Smooth muscle cell (in vitro differentiated cells): ENCODE results near the gene LAMB4. TPM values are rescaled to one million over a fixed set of nuclear protein-coding genes. Genes with fewer than 3 reads are reported as not detected.
A peak's percentile ranks its signal among the peaks of the same experiment; 100 is the strongest.

Experiments used
- DNase-seq: peaks from one replicate; lab custom pipeline; 2025; ENCODE audit not compliant: unreplicated experiment; lab: John Stamatoyannopoulos, UW
- H2AFZ ChIP-seq: fragments of 200-600 bp; sonication (generic); 2 replicates; pipeline ENCODE4 v1.6.0; 2016; ENCODE audit warnings: antibody characterized with exemption, low read depth, mild to moderate bottlenecking
- H3F3A ChIP-seq: fragments of 200-600 bp; sonication (generic); 2 replicates; pipeline ENCODE4 v1.6.0; 2017; ENCODE audit warnings: antibody characterized with exemption, low read depth
- H3K27ac ChIP-seq: fragments of 200-600 bp; sonication (generic); 2 replicates; pipeline ENCODE4 v1.5.1; 2016; ENCODE audit warnings: low read depth, mild to moderate bottlenecking
- H3K27me3 ChIP-seq: fragments of 200-600 bp; sonication (generic); 2 replicates; pipeline ENCODE4 v1.6.1; 2016; ENCODE audit warnings: low read depth, mild to moderate bottlenecking
- H3K36me3 ChIP-seq: fragments of 200-600 bp; sonication (generic); 2 replicates; pipeline ENCODE4 v1.5.1; 2016; ENCODE audit warnings: low read depth
- H3K4me1 ChIP-seq: fragments of 200-600 bp; sonication (generic); 2 replicates; pipeline ENCODE4 v1.5.1; 2016; ENCODE audit warnings: low read depth
- H3K4me2 ChIP-seq: fragments of 200-600 bp; sonication (generic); 2 replicates; pipeline ENCODE4 v1.6.0; 2016; ENCODE audit warnings: mild to moderate bottlenecking
- H3K4me3 ChIP-seq: fragments of 200-600 bp; sonication (generic); 2 replicates; pipeline ENCODE4 v1.5.1; 2016; ENCODE audit warnings: mild to moderate bottlenecking
- H3K79me2 ChIP-seq: fragments of 200-600 bp; sonication (generic); 2 replicates; pipeline ENCODE4 v1.6.0; 2016; ENCODE audit warnings: low read depth, mild to moderate bottlenecking
- H3K9ac ChIP-seq: fragments of 200-600 bp; sonication (generic); 2 replicates; pipeline ENCODE4 v1.6.0; 2016; ENCODE audit warnings: low read depth
- H3K9me3 ChIP-seq: fragments of 200-600 bp; sonication (generic); replicated peaks from 2 replicates; pipeline ENCODE4 v1.5.1; 2016; ENCODE audit warnings: low read depth
- H4K20me1 ChIP-seq: fragments of 200-600 bp; sonication (generic); 2 replicates; pipeline ENCODE4 v1.6.0; 2016; ENCODE audit warnings: low read depth
- WGBS: methylation state at CpG from one replicate; pipeline ENCODE4 v1.1.7; 2016; ENCODE audit warnings: low lambda C conversion rate; 5-methylcytosine and 5-hydroxymethylcytosine counted together
- polyA plus RNA-seq: library from polyadenylated mRNA; unstranded; fragments of >200 nt; fragmentation: Nextera tagmentation; extraction: Ambion mirVana; gene quantifications from 2 replicates; pipeline ENCODE4 v1.2.1, GENCODE V29; 2016
- total RNA-seq: library from RNA; depleted of rRNA; stranded (reverse); fragments of >200 nt; gene quantifications from 2 replicates; pipeline ENCODE4 v1.2.3, GENCODE V29; 2014
- TF ChIP-seq, protein P1 (sequence below): fragments of 200-600 bp; sonication (generic); IDR thresholded peaks from 2 replicates; pipeline ENCODE4 v1.5.1; 2017; ENCODE audit warnings: borderline replicate concordance, mild to moderate bottlenecking, antibody characterized with exemption; ENCODE audit not compliant: insufficient read depth, poor library complexity, severe bottlenecking

Gene LAMB4
- total and polyA plus RNA-seq, 2 experiments from 2014 or later: 0.06 to 0.67 TPM

DNA sequence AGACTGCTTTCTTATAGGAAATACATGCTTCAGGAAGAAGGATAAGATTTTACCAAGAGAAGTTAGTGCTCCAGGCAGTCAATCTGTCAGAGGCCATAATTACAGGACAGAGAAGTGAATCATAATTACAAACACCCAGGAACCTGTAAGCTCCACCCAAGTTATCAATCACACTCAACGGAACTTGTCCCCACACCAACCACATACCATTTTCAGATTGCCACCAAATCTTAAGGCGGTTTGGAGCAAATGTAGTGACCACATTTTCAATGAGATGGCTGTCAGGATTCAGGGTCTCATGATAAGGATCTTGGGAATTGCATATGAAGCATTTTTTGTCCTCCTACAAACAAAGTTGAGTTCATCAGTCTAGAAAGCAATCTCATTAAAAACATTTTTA, 132.0 kb downstream of the LAMB4 start:
- no peak for DNase-seq
- peaks cover 69% of the 10 kb centered on the region for H3K4me1 ChIP-seq
- peak overlapping the region; percentile 89 for H3K4me2 ChIP-seq
- H2AFZ ChIP-seq: no peak overlapping the region
- H3F3A ChIP-seq: peaks cover 72% of the 10 kb centered on the region
- TF ChIP-seq, protein P1, sequence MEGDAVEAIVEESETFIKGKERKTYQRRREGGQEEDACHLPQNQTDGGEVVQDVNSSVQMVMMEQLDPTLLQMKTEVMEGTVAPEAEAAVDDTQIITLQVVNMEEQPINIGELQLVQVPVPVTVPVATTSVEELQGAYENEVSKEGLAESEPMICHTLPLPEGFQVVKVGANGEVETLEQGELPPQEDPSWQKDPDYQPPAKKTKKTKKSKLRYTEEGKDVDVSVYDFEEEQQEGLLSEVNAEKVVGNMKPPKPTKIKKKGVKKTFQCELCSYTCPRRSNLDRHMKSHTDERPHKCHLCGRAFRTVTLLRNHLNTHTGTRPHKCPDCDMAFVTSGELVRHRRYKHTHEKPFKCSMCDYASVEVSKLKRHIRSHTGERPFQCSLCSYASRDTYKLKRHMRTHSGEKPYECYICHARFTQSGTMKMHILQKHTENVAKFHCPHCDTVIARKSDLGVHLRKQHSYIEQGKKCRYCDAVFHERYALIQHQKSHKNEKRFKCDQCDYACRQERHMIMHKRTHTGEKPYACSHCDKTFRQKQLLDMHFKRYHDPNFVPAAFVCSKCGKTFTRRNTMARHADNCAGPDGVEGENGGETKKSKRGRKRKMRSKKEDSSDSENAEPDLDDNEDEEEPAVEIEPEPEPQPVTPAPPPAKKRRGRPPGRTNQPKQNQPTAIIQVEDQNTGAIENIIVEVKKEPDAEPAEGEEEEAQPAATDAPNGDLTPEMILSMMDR: no peak
- H3K9ac ChIP-seq: peak overlapping the region; percentile 62
- H3K4me3 ChIP-seq: peak overlapping the region; percentile 72
- H3K36me3 ChIP-seq: peaks cover 4% of the 10 kb centered on the region
- H3K9me3 ChIP-seq: no peaks in the 10 kb centered on the region
- peaks cover 21% of the 10 kb centered on the region for H4K20me1 ChIP-seq
- peaks cover 20% of the 10 kb centered on the region for H3K79me2 ChIP-seq
- 55% methylated on average over 2 of the region's 2 CpGs for WGBS
- H3K27me3 ChIP-seq: no peaks in the 10 kb centered on the region
- H3K27ac ChIP-seq: peak overlapping the region; percentile 92

DNA sequence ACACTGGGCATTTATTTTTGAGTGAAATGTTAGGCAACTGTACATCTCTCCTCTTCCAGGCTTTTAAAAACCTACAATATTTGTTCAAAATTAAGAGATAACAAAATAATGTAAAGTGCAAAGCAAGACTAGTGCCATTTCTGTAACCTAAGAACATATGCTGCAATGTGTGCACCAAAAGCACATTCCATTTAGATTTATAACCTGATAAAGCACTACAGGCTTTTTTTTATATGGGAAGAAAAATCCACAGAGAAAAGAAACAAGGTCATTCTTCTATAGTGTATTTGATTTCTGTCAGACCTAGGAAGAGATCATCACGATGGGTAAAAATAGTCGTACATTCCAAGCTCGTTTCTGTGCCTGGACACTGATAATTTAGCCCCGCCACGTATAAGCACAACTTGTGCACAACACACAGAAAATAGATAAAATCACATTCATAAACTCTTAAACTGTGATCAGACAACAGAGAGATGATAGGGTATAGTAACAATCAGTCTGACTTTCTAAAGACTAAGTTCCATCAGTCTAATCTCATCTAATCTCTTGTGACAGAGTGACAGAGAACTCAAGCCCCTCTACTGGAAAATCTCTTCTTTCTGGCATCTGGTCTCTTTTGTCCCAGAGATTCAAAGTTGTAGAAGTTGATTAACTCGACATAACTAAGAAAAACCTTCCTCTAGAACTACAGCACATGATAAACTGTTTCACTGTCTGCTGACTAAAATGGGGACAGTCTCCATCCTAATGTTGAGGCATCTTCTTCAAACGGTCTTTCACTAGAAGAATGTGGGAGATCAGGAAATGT, 133.9 kb downstream of the LAMB4 start:
- H3K4me3 ChIP-seq: no peak overlapping the region
- 11% methylated on average over 7 of the region's 7 CpGs for WGBS

DNA sequence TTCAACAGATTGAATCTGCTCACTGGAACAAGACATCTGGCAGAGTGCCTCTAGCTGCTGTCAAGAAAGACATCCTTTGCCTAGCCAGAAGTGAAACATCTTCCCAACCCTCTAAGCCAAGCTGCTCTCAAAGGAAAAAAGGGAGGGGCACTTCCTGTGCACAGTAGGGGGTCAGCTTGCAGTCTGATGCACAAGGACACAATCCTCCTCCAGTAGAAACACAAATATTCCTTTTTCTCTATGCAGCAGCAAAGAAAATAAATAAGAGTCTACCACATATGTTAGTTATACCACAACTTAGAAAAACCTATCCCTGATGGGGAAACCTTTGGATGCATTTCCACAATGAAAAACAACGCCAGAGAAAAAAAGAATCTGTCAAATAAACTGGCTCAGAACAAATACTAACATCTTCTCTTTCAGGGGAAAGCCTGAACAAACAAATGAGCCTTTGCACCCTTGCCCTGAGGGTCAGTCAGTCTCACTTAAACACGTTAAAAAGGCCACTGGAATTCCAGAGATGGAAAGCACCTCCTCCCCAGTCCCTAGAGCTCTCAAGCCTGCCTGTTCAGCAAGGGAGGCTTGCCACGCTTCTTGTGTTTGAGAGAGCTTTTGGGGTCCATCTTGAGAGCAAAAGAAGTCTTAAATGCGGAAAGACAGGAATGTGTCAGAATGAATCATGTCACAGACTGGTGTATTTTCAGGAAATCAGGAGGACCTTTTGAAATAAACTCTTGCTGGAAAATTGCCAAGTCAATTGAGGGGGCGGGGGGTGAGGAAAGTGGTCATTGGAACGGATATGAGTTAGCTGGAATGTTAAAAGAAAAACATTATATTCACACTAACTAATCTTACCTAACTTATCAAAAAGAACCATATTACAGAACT, 134.7 kb downstream of the LAMB4 start:
- H3K79me2 ChIP-seq: peaks cover 30% of the 10 kb centered on the region
- DNase-seq: no peak
- peaks cover 4% of the 10 kb centered on the region for H3K36me3 ChIP-seq
- H3K4me1 ChIP-seq: peaks cover 63% of the 10 kb centered on the region
- peaks cover 28% of the 10 kb centered on the region for H4K20me1 ChIP-seq
- H3F3A ChIP-seq: peaks cover 67% of the 10 kb centered on the region
- H3K27me3 ChIP-seq: no peaks in the 10 kb centered on the region
- H3K4me2 ChIP-seq: peak overlapping the region; percentile 67
- H3K4me3 ChIP-seq: peak overlapping the region; percentile 4
- H2AFZ ChIP-seq: no peak overlapping the region
- TF ChIP-seq, protein P1: no peak
- WGBS: 8% methylated on average over 6 of the region's 6 CpGs
- peak overlapping the region; percentile 92 for H3K27ac ChIP-seq
- H3K9ac ChIP-seq: no peak overlapping the region
- no peaks in the 10 kb centered on the region for H3K9me3 ChIP-seq

More for the DNA sequence above, 133.9 kb downstream of the LAMB4 start:
- Histone ChIP-seq H3K36me3 (peaks cover 4% of the 10 kb centered on the region), H3K79me2 (peaks cover 29% of the 10 kb centered on the region), H4K20me1 (peaks cover 21% of the 10 kb centered on the region), H3K9me3 (no peaks in the 10 kb centered on the region), H3K4me2 (peak overlapping the region; percentile 67), H3K9ac (no peak overlapping the region), H3K27me3 (no peaks in the 10 kb centered on the region), H3K4me1 (peaks cover 69% of the 10 kb centered on the region), H2AFZ (no peak overlapping the region), H3F3A (peaks cover 70% of the 10 kb centered on the region), H3K27ac (peak overlapping the region; percentile 92)
- no peak for DNase-seq
- TF ChIP-seq, protein P1: no peak
